Measurements from ENCODE around the gene KRTAP5-1. TPM values are rescaled to one million over a fixed set of nuclear protein-coding genes. Genes with fewer than 3 reads are reported as not detected.

The KRTAP5-1 gene
- total RNA-seq, 1 donor from 2014 or later: not detected

DNA sequence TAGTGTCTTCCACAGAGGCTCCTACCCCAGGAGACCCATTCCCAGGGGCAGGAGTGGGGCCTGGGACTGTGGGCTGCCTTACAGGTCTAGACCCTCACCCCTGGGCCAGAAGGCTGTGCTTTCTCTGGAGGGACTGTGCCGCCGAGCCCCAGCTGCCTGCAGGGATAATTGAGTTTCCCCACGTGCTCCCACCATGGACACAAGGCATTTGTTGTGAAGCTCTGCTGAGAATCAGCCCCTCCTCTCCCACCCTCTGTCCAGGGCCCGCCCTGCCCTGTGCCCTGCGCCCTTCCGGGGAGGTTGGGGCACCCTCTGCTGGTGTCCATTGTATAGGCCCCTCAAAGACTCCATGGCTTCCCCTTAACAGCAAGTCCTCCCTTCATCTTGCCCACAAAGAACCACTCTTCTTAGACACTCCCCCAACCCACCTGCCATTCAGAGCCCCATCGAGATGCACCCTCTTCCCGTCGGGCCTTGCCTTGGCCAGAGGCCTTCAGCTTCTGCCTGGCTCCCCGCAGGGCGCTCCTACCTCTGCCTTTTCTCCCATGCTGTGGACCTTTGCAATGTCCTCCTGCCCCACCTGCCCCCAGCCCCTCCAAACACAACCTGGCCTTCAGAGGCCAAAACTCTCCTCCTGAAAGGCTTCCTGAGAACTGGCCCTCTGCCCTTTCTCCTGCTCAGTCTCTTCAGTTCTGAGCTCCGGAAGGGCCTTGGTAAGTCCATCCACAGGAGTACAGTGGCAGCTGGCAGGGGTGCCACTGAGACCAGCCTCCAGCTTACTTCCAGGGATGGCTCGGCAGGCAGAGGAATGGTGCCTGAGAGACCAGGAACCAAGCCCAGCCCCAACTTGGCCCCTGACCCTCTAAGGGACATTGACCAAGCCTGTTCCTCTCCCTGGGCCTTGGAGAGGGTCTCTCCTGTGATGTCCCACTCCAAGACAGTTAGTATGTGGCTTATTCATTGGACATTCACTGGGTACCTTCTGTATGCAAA is 35.4 kb downstream of the KRTAP5-1 start:
- Histone ChIP-seq H3K27ac (peak overlapping the region; percentile 75 to 87), H3K9me3 (no peaks in the 10 kb centered on the region), H3K4me1 (peaks cover 19 to 46% of the 10 kb centered on the region in 2 donors), H3K4me3 (no peak overlapping the region), H3K36me3 (no peaks in the 10 kb centered on the region), H3K27me3 (no peaks in the 10 kb centered on the region)
- TF ChIP-seq, protein P1, sequence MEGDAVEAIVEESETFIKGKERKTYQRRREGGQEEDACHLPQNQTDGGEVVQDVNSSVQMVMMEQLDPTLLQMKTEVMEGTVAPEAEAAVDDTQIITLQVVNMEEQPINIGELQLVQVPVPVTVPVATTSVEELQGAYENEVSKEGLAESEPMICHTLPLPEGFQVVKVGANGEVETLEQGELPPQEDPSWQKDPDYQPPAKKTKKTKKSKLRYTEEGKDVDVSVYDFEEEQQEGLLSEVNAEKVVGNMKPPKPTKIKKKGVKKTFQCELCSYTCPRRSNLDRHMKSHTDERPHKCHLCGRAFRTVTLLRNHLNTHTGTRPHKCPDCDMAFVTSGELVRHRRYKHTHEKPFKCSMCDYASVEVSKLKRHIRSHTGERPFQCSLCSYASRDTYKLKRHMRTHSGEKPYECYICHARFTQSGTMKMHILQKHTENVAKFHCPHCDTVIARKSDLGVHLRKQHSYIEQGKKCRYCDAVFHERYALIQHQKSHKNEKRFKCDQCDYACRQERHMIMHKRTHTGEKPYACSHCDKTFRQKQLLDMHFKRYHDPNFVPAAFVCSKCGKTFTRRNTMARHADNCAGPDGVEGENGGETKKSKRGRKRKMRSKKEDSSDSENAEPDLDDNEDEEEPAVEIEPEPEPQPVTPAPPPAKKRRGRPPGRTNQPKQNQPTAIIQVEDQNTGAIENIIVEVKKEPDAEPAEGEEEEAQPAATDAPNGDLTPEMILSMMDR (IDR thresholded peaks at IDR 0.05): no peak
- intact Hi-C loops (cut with DNase I): loop anchor here (5.0 to 10.0 kb wide), 3 partner anchors 203 to 705 kb away; partner anchors contain the start of genes IFITM10, POLR2L and TSPAN4
- DNase-seq (ENCODE audit: low spot score in 2 of 2): no peak

DNA sequence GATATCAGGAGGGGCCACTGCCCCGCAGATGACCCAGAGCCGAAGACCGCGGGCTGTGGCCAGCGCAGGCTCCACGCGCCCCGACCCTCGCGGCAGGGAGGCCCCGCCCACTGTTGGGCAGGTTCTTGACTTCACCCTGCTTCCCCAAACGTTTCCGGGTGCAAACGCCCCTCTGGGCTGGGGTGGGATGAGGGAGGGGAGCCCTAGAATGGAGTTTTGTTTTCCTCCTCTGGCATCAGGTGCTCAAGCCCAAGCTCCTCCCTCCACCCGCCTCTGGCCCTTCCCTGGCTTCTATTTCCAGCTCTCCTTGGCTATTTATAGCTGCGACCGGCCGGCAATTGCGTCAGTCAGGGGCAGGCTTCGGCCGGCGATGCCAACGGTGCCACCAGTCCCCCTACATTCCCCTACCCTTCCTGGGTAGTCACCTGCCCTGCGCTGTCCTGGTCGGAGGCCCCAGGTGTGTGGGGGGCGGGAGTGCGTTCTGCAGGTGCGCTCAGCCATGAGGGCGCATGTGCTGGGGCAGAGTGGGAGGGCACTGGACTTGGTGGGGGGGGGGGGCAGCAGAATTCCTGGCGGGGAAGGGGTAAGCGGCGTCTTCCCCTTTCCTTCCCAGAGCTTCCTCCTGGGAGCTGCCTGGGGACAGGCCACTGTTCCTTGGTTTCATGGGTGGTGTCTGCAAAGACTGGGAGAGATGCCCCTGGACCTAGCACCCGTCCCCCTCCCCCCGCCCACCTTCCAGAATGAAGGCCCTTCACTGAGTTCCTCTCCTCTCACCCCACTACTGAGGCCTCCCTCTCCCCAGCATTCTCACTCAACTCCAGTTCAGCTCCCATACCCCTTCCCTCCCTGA is 36.6 kb downstream of the KRTAP5-1 start:
- intact Hi-C loops (cut with DNase I): loop anchor here (1.0 to 5.0 kb wide), 3 partner anchors 10 to 314 kb away; partner anchors contain the start of gene IFITM10
- H3K9me3 ChIP-seq: no peaks in the 10 kb centered on the region
- H3K4me3 ChIP-seq: peak overlapping the region; percentile 46 to 70
- TF ChIP-seq, protein P1 (IDR thresholded peaks at IDR 0.05): no peak
- DNase-seq (ENCODE audit: low spot score in 2 of 2): peak; percentile 73 to 94
- no peaks in the 10 kb centered on the region for H3K27me3 ChIP-seq
- H3K27ac ChIP-seq: peak overlapping the region; percentile 75 to 87
- H3K36me3 ChIP-seq: no peaks in the 10 kb centered on the region
- peaks cover 13 to 35% of the 10 kb centered on the region in 2 donors for H3K4me1 ChIP-seq

DNA sequence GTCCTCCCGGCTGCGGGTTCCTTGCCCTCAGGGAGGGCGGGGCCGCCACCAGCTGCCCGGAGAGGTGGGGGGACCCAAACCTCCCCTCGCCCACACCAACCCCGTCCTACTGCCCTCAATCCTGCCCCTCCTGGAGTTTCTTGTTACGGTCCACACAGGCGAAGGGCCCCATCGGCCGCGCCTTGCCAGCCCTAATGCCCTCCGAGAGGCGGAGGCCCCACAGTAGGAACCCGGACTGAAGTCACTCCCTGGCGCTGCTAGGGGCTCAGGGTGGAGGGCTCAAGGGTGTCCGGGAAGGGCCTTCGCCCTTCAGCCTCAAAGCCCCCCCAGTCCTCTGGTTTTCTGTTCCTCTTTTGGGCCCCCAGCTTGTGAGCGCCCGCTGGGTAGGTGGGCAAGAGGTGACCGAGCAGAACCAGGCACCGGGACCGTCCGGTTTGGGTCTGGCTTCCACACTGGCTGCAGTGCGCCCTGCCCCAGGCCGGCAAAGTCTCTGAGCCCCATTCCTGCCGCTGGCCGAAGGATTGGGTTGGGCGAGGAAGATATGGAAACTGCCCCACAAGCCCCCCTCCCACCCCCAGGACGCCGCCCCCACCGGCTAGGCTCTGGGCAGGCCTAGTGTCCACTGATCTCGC is 37.5 kb downstream of the KRTAP5-1 start:
- peak overlapping the region; percentile 46 to 70 for H3K4me3 ChIP-seq
- no peaks in the 10 kb centered on the region for H3K9me3 ChIP-seq
- no peaks in the 10 kb centered on the region for H3K36me3 ChIP-seq
- peaks cover 8 to 28% of the 10 kb centered on the region in 2 donors for H3K4me1 ChIP-seq
- no peak for DNase-seq (ENCODE audit: low spot score in 2 of 2)
- intact Hi-C loops (cut with DNase I): loop anchor here (1.0 to 5.0 kb wide), 3 partner anchors 11 to 315 kb away; partner anchors contain the start of gene IFITM10
- peak overlapping the region; percentile 75 to 87 for H3K27ac ChIP-seq
- TF ChIP-seq, protein P1 (IDR thresholded peaks at IDR 0.05): no peak
- no peaks in the 10 kb centered on the region for H3K27me3 ChIP-seq

DNA sequence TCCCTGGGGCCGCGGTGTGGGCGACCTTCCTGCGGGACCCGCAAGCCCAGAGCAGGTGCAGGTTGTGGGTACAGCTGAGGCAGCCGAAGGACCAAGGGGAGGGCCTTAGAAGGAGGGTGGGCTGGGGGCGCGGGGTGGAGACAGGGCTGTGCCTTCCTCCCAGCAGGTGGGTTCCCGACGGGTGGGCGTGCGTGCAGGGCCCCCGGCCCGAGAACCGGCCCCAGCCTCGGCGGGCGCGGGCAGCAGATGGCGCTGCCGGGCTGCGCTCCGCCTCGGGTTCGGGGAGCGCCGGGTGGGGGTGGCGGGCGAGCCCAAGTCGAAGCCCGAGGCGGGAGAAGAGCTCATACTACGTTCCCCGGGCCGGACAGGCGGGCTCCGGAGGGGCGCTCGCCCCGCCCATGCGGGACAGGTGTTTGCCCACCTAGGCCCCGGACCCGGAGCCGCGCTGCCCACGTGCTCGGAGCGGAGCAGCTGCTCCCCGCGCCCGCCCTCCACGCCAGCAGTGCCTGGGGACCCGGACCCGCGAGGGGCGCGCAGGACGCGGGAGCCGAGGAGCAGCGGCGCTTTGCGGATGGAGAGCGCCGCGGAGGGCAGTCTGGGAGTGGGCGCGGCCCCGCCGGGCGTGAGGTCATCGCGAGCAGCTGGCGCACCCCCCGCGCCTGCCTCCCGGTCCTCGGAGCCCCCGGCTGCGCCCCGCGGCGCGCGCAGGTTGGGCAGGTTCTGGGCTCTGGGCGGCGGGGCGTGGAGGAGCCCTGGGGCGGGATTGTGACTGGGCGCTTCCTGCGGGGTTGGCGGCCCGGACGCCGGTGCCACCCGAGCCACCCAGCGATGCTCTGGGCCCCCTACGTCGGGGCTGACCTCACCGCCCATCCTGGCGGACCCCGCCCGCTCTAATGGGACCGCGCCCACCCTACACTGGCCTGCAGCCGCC is 38.3 kb downstream of the KRTAP5-1 start:
- Histone ChIP-seq H3K27me3 (no peaks in the 10 kb centered on the region), H3K4me3 (peak overlapping the region; percentile 46 to 70), H3K4me1 (peaks cover 8 to 24% of the 10 kb centered on the region in 2 donors), H3K27ac (peak overlapping the region; percentile 75 to 87), H3K9me3 (no peaks in the 10 kb centered on the region), H3K36me3 (no peaks in the 10 kb centered on the region)
- TF ChIP-seq, protein P1 (IDR thresholded peaks at IDR 0.05): peak; percentile 75 to 94 (median 86)
- peak in 1 of 2 donors; percentile 77 for DNase-seq (ENCODE audit: low spot score in 2 of 2)
- intact Hi-C loops (cut with DNase I): loop anchor here (1.0 to 5.0 kb wide), 3 partner anchors 28 to 316 kb away; partner anchors contain the start of gene IFITM10
